Measurements from ENCODE around the gene MARS2. TPM values are rescaled to one million over a fixed set of nuclear protein-coding genes. Genes with fewer than 3 reads are reported as not detected.
"Not testable (repeated sequence)": the region's sequence is repeated elsewhere in the genome, so short reads cannot be mapped to it uniquely, and the experiment has no call there.

The MARS2 gene
- total and polyA plus RNA-seq, 2 donors from 2014 or later = 3.2 to 6.3 TPM

GRCh38 chr2:197708331-197708730 lies 3.2 kb downstream of the MARS2 start:
- H3K27ac ChIP-seq (ENCODE audit: low read depth in 2 of 2, low read length in 2 of 2) = no peak overlapping the region
- DNase-seq (no peak), FAIRE-seq (no peak)
- H3K9me3 ChIP-seq (ENCODE audit: control insufficient read depth in 2 of 3, insufficient read depth in 1 of 3, low read length in 3 of 3) = no peaks in the 10 kb centered on the region
- peaks cover 0 to 16% (median 7%) of the 10 kb centered on the region in 3 donors for H3K4me1 ChIP-seq (ENCODE audit: control insufficient read depth in 2 of 3, insufficient read depth in 2 of 3, low read depth in 1 of 3, low read length in 3 of 3)
- peaks cover 0 to 2% (median 0%) of the 10 kb centered on the region in 3 donors for H3K36me3 ChIP-seq (ENCODE audit: control insufficient read depth in 2 of 3, insufficient read depth in 3 of 3, low read length in 3 of 3)
- no peaks in the 10 kb centered on the region for H3K27me3 ChIP-seq (ENCODE audit: control insufficient read depth, insufficient read depth, low read length)
- no peak for TF ChIP-seq CTCF (IDR thresholded peaks at IDR 0.05; ENCODE audit: borderline replicate concordance, extremely low read depth, insufficient read depth)
- H3K9ac ChIP-seq (ENCODE audit: low read length in 3 of 3) = no peak overlapping the region
- no peak overlapping the region for H3K4me3 ChIP-seq (ENCODE audit: low read length in 3 of 3)
- intact Hi-C loops (cut with DNase I) = no loop called here

GRCh38 chr2:197709140-197709539 lies 4.0 kb downstream of the MARS2 start:
- H3K9me3 ChIP-seq (ENCODE audit: control insufficient read depth in 2 of 3, insufficient read depth in 1 of 3, low read length in 3 of 3); H3K36me3 ChIP-seq (ENCODE audit: control insufficient read depth in 2 of 3, insufficient read depth in 3 of 3, low read length in 3 of 3); H3K27me3 ChIP-seq (ENCODE audit: control insufficient read depth, insufficient read depth, low read length); FAIRE-seq; H3K9ac ChIP-seq (ENCODE audit: low read length in 3 of 3); intact Hi-C loops (cut with DNase I); H3K4me3 ChIP-seq (ENCODE audit: low read length in 3 of 3); H3K27ac ChIP-seq (ENCODE audit: low read depth in 2 of 2, low read length in 2 of 2): not testable (repeated sequence)
- peaks cover 0 to 16% (median 7%) of the 10 kb centered on the region in 3 donors for H3K4me1 ChIP-seq (ENCODE audit: control insufficient read depth in 2 of 3, insufficient read depth in 2 of 3, low read depth in 1 of 3, low read length in 3 of 3)
- peak in 1 of 5 donors; percentile 24 for DNase-seq

GRCh38 chr2:197710424-197711042 lies 5.4 kb downstream of the MARS2 start:
- intact Hi-C loops (cut with DNase I) = no loop called here
- TF ChIP-seq CTCF (IDR thresholded peaks at IDR 0.05; ENCODE audit: borderline replicate concordance, extremely low read depth, insufficient read depth) = no peak
- Histone ChIP-seq H3K9me3 (ENCODE audit: control insufficient read depth in 2 of 3, insufficient read depth in 1 of 3, low read length in 3 of 3) (no peaks in the 10 kb centered on the region), H3K36me3 (ENCODE audit: control insufficient read depth in 2 of 3, insufficient read depth in 3 of 3, low read length in 3 of 3) (peaks cover 0 to 2% (median 0%) of the 10 kb centered on the region in 3 donors), H3K4me1 (ENCODE audit: control insufficient read depth in 2 of 3, insufficient read depth in 2 of 3, low read depth in 1 of 3, low read length in 3 of 3) (peaks cover 0 to 16% (median 7%) of the 10 kb centered on the region in 3 donors), H3K27ac (ENCODE audit: low read depth in 2 of 2, low read length in 2 of 2) (no peak overlapping the region), H3K9ac (ENCODE audit: low read length in 3 of 3) (no peak overlapping the region), H3K27me3 (ENCODE audit: control insufficient read depth, insufficient read depth, low read length) (no peaks in the 10 kb centered on the region), H3K4me3 (ENCODE audit: low read length in 3 of 3) (no peak overlapping the region)
- no peak for DNase-seq
- peak; percentile 58 for FAIRE-seq

GRCh38 chr2:197711578-197711977 lies 6.4 kb downstream of the MARS2 start:
- TF ChIP-seq CTCF (IDR thresholded peaks at IDR 0.05; ENCODE audit: borderline replicate concordance, extremely low read depth, insufficient read depth) = no peak
- intact Hi-C loops (cut with DNase I) = no loop called here
- FAIRE-seq (no peak), DNase-seq (no peak)
- no peaks in the 10 kb centered on the region for H3K9me3 ChIP-seq (ENCODE audit: control insufficient read depth in 2 of 3, insufficient read depth in 1 of 3, low read length in 3 of 3)
- H3K4me3 ChIP-seq (ENCODE audit: low read length in 3 of 3) = no peak overlapping the region
- no peak overlapping the region for H3K9ac ChIP-seq (ENCODE audit: low read length in 3 of 3)
- no peaks in the 10 kb centered on the region for H3K27me3 ChIP-seq (ENCODE audit: control insufficient read depth, insufficient read depth, low read length)
- H3K36me3 ChIP-seq (ENCODE audit: control insufficient read depth in 2 of 3, insufficient read depth in 3 of 3, low read length in 3 of 3) = peaks cover 0 to 2% (median 0%) of the 10 kb centered on the region in 3 donors
- peaks cover 0 to 9% (median 7%) of the 10 kb centered on the region in 3 donors for H3K4me1 ChIP-seq (ENCODE audit: control insufficient read depth in 2 of 3, insufficient read depth in 2 of 3, low read depth in 1 of 3, low read length in 3 of 3)
- no peak overlapping the region for H3K27ac ChIP-seq (ENCODE audit: low read depth in 2 of 2, low read length in 2 of 2)

All from kidney (tissue), 14 donors.